ENCODE data around the gene SMIM28.

The SMIM28 gene

GRCh38 chr6:138429761-138430160 lies 52.1 kb downstream of the SMIM28 start:
- DNase-seq (ENCODE audit: low read depth, low spot score), result no peak

DNA sequence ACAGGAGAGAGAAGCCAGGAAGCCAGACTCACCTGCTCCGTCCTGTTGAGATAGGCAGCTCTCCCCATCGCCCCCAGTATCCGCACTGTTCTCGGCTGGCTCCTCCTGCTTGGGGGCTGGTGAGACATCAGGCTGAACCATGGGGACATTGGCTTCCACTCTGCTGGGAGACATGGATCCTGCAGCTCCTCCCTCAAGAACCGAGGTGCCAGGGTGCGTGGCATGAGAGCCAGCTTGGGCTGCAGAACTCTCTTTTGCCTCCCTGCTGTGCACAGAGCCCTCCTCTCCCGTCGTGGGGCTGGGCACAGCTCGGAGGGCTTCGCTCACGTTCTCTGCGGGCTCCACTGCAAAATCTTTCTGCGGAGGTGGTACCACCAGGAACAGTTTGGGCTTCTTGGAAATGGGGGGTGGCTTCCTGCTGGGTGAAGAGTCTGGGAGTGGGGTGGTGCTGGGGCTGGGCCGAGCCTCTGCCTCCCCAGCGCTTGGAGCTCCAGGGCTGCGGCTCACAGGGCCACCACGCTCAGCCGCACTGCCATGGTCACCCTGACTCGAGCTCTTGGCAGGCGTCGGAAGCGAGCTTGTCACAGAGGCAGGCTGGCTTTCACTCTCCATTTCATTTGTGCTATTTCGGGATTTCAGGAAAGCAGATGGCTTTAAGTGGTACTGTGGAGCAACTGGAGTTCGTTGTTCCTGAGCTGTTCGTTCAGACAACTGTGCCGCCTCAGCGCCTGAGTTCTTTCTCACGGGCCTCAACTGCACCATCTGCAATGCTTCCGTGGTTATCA lies 52.8 kb downstream of the SMIM28 start:
- no peak for DNase-seq (ENCODE audit: low read depth, low spot score)

- no peak for DNase-seq (ENCODE audit: low read depth, low spot score)
Observed at GRCh38 chr6:138431256-138432062, 53.8 kb downstream of the SMIM28 start.

DNA sequence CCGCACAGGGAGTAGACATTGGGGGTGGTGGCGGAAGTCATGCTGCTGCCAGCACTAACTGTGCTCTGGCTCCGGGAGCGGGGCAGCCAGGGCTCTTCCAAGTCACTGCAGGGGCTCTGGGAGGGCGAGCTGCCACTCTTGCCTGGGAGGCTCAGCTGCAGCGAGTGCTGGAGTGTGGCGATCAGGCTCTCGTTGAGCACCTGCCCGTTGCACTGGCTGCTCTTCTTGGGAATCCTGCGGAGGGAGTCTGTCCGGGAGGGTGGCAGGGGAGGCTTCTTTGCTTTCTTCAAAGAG lies 54.3 kb downstream of the SMIM28 start:
- no peak for DNase-seq (ENCODE audit: low read depth, low spot score)
